Activated CD8-positive, alpha-beta memory T cell treated with anti-CD3 and anti-CD28 coated beads, Interleukin-2, amount 10 ng/mL, durations not matched to agents 7 days and 5 days (primary cell): ENCODE data around the gene C2orf68. TPM values are rescaled to one million over a fixed set of nuclear protein-coding genes. Genes with fewer than 3 reads are reported as not detected.

Source experiments
- ATAC-seq: fragments of 150-1000 bp; cut with Tn5 transposase; one replicate; pipeline ENCODE4 v1.10.0; 2021; ENCODE audit warnings: moderate library complexity
- CTCF ChIA-PET: fragments of 350-600 bp; sonication (Branson Sonifier 250); formaldehyde crosslinking; loops from one replicate; lab custom pipeline; 2021; ENCODE audit warnings: antibody characterized with exemption; lab: Charles Lee
- DNase-seq: peaks from one replicate; pipeline ENCODE4 v3.0.0-alpha.2; 2020
- H3K27ac Mint-ChIP-seq: one replicate; pipeline ENCODE4 v1.8.0; 2021; ENCODE audit warnings: mild to moderate bottlenecking, mixed read lengths
- H3K27me3 Mint-ChIP-seq: one replicate; pipeline ENCODE4 v1.8.0; 2021; ENCODE audit warnings: mixed read lengths
- H3K36me3 Mint-ChIP-seq: one replicate; pipeline ENCODE4 v1.8.0; 2021; ENCODE audit warnings: mild to moderate bottlenecking, mixed read lengths
- H3K4me1 Mint-ChIP-seq: one replicate; pipeline ENCODE4 v1.8.0; 2021; ENCODE audit warnings: mixed read lengths
- H3K4me3 Mint-ChIP-seq: one replicate; pipeline ENCODE4 v1.8.0; 2021; ENCODE audit warnings: mild to moderate bottlenecking, moderate library complexity, mixed read lengths
- H3K9me3 Mint-ChIP-seq: one replicate; pipeline ENCODE4 v1.8.0; 2022; ENCODE audit warnings: low read depth, mixed read lengths
- total RNA-seq, 2 experiments: library from RNA; stranded (reverse); gene quantifications; one replicate each; pipeline ENCODE4 v1.2.3, GENCODE V29; 2021

Gene C2orf68
- total RNA-seq, 2 experiments from 2014 or later = 47.3 to 47.9 TPM

DNA sequence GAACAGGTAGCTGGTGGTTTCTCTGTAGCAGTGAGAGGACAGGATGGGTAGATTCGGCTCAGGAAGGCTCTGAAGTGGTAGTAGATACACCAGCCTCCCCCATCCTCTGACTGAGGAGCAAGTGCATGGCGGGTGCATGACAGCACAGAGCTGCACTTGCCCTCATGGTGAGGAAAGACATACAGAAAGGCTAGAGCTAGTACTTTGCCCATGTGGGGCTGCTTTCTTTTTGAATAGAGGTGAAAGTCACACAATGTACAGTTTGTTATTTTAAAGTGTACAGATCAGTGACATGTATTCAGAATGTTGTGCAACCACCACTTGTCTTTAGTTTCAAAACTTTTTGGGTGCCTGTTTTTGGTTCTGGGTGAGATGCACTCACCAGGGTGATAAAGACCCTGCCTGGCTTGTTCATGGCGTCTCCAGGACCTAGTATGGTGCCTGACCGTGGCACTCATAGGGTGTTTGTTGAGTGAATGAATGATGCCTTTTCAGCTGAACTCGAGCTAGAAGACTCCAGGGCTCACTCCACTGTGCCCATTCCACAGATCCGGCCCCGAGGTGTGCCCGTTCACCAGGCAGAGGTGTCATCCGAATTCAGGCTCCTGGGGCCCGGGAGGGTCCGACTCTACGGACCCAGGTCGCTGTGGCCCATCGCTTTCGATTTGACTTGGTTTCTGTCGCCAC lies 28.1 kb downstream of the C2orf68 start:
- CTCF ChIA-PET = interaction anchor here (1.0 to 1.7 kb wide), 5 partner anchors 9 to 53 kb away, joined by 3 to 5 read pairs (median 3); no protein-coding TSS in a partner anchor
- H3K27me3 Mint-ChIP-seq = no peaks in the 10 kb centered on the region
- ATAC-seq (peak; percentile 37), DNase-seq (peak; percentile 69)
- peaks cover 24% of the 10 kb centered on the region for H3K36me3 Mint-ChIP-seq
- peak overlapping the region; percentile 89 for H3K27ac Mint-ChIP-seq
- peaks cover 48% of the 10 kb centered on the region for H3K4me1 Mint-ChIP-seq
- H3K9me3 Mint-ChIP-seq = no peaks in the 10 kb centered on the region
- peak overlapping the region; percentile 89 for H3K4me3 Mint-ChIP-seq

DNA sequence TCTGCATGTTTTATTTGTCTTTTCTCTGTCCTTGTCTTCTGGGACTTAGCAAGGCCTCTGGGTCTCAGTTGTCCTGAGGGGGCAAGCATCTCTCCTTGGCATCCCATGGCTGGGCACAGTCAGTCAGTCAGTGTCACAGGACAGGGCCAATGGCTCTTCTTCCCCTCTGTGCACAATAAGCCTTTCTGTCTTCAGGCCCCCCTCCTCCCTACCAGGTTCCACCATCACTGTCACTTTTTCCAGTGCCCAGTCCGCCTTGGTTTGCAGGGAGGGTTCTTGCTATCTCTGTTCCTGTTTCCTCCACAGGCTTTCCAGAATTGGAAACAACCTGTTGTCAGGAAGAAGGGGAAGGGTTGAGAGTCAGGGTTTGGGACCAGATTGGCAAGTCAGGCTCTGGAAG lies 29.4 kb downstream of the C2orf68 start:
- peak overlapping the region; percentile 51 for H3K27ac Mint-ChIP-seq
- ATAC-seq = no peak

GRCh38 chr2:85580206-85580605 lies 31.7 kb downstream of the C2orf68 start:
- H3K27ac Mint-ChIP-seq = no peak overlapping the region

More for the DNA sequence above, 29.4 kb downstream of the C2orf68 start:
- Mint-ChIP-seq H3K27me3 (no peaks in the 10 kb centered on the region), H3K36me3 (peaks cover 25% of the 10 kb centered on the region), H3K4me1 (peaks cover 45% of the 10 kb centered on the region), H3K4me3 (no peak overlapping the region), H3K9me3 (no peaks in the 10 kb centered on the region)
- CTCF ChIA-PET = interaction anchor here (1.3 to 1.7 kb wide), 2 partner anchors 8 to 24 kb away, joined by 3 read pairs; no protein-coding TSS in a partner anchor
- DNase-seq = no peak

GRCh38 chr2:85579266-85579935 lies 32.5 kb downstream of the C2orf68 start:
- H3K36me3 Mint-ChIP-seq = peaks cover 25% of the 10 kb centered on the region
- peak overlapping the region; percentile 98 for H3K4me3 Mint-ChIP-seq
- DNase-seq (no peak), ATAC-seq (no peak)
- no peaks in the 10 kb centered on the region for H3K9me3 Mint-ChIP-seq
- peaks cover 30% of the 10 kb centered on the region for H3K4me1 Mint-ChIP-seq
- CTCF ChIA-PET = interaction anchor here (0.6 to 1.1 kb wide), 2 partner anchors 27 to 205 kb away, joined by 3 read pairs; no protein-coding TSS in a partner anchor
- no peaks in the 10 kb centered on the region for H3K27me3 Mint-ChIP-seq
- no peak overlapping the region for H3K27ac Mint-ChIP-seq

More at GRCh38 chr2:85580206-85580605, 31.7 kb downstream of the C2orf68 start:
- Mint-ChIP-seq H3K36me3 (peaks cover 25% of the 10 kb centered on the region), H3K9me3 (no peaks in the 10 kb centered on the region), H3K4me1 (peaks cover 35% of the 10 kb centered on the region), H3K4me3 (no peak overlapping the region), H3K27me3 (no peaks in the 10 kb centered on the region)
- ATAC-seq = no peak
- no peak for DNase-seq
- CTCF ChIA-PET = interaction anchor here (1.1 kb wide), 1 partner anchor 28 kb away, joined by 3 read pairs; no protein-coding TSS in a partner anchor

GRCh38 chr2:85578243-85579180 lies 33.4 kb downstream of the C2orf68 start:
- H3K4me1 Mint-ChIP-seq = peaks cover 25% of the 10 kb centered on the region
- DNase-seq (peak; percentile 49), ATAC-seq (peak; percentile 25)

GRCh38 chr2:85577386-85578242 lies 34.3 kb downstream of the C2orf68 start, which contains the start of gene VAMP8:
Gene VAMP8, plus strand, starts transcription at chr2:85577586. Its CDS starts 61 bp downstream, at chr2:85577647.
- DNase-seq (peak; percentile 78), ATAC-seq (peak; percentile 90)
- Mint-ChIP-seq H3K27me3 (peaks cover 2% of the 10 kb centered on the region), H3K27ac (peak within 1 kb of the TSS; percentile 85), H3K4me3 (peak within 1 kb of the TSS; percentile 98), H3K9me3 (no peaks in the 10 kb centered on the region), H3K4me1 (peaks cover 21% of the 10 kb centered on the region), H3K36me3 (peaks cover 17% of the 10 kb centered on the region)
- CTCF ChIA-PET = interaction anchor here (0.7 to 1.2 kb wide), 6 partner anchors 13 to 927 kb away, joined by 3 to 4 read pairs (median 3); partner anchors contain the start of gene GGCX

More at GRCh38 chr2:85578243-85579180, 33.4 kb downstream of the C2orf68 start:
- H3K36me3 Mint-ChIP-seq = peaks cover 21% of the 10 kb centered on the region
- no peaks in the 10 kb centered on the region for H3K9me3 Mint-ChIP-seq
- H3K4me3 Mint-ChIP-seq = peak overlapping the region; percentile 98
- H3K27ac Mint-ChIP-seq = peak overlapping the region; percentile 85
- CTCF ChIA-PET = interaction anchor here (0.6 to 1.2 kb wide), 4 partner anchors 13 to 204 kb away, joined by 3 read pairs; partner anchors contain the start of gene GGCX
- H3K27me3 Mint-ChIP-seq = no peaks in the 10 kb centered on the region

DNA sequence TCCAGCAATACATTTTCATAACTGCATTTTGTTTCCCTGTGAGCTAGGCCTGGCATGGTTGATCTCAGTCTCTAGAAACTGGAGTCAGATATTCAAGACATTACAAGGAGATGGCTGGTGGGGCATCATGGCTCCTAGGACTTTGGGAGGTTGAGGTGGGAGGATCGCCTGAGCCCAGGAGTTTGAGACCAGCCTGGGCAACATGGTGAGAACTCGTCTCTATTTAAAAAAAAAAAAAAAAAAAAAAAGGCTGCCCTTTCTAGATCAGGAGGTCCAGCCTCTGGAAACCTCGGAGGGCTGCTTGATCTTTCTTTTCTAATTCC lies 34.8 kb downstream of the C2orf68 start:
- H3K9me3 Mint-ChIP-seq = no peaks in the 10 kb centered on the region
- peaks cover 14% of the 10 kb centered on the region for H3K36me3 Mint-ChIP-seq
- CTCF ChIA-PET = interaction anchor here (0.7 to 1.2 kb wide), 4 partner anchors 23 to 926 kb away, joined by 3 to 4 read pairs (median 4); no protein-coding TSS in a partner anchor
- H3K4me1 Mint-ChIP-seq = peaks cover 21% of the 10 kb centered on the region
- peak overlapping the region; percentile 85 for H3K27ac Mint-ChIP-seq
- H3K27me3 Mint-ChIP-seq = peaks cover 5% of the 10 kb centered on the region
- H3K4me3 Mint-ChIP-seq = peak overlapping the region; percentile 98
- ATAC-seq (no peak), DNase-seq (no peak)

DNA sequence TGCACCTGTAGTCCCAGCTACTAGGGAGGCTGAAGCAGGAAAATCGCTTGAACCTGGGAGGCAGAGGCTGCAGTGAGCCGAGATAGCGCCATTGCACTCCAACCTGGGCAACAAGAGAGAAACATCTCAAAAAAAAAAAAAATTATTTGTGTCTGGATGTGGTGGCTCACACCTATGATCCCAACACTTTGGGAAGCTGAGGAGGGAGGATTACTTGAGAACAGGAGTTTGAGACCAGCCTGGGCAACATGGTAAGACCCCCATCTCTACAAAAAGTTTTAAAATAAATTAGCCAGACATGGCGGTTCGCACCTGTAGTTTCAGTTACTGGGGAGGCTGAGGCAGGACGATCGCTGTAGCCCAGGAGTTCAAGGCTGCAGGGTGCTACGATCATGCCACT lies 36.1 kb downstream of the C2orf68 start:
- Mint-ChIP-seq H3K4me1 (peaks cover 21% of the 10 kb centered on the region), H3K27me3 (peaks cover 11% of the 10 kb centered on the region), H3K9me3 (no peaks in the 10 kb centered on the region), H3K4me3 (no peak overlapping the region), H3K27ac (no peak overlapping the region), H3K36me3 (peaks cover 7% of the 10 kb centered on the region)
- DNase-seq (no peak), ATAC-seq (no peak)
- CTCF ChIA-PET = interaction anchor here (0.7 to 1.0 kb wide), 3 partner anchors 19 to 190 kb away, joined by 3 to 4 read pairs (median 3); no protein-coding TSS in a partner anchor

DNA sequence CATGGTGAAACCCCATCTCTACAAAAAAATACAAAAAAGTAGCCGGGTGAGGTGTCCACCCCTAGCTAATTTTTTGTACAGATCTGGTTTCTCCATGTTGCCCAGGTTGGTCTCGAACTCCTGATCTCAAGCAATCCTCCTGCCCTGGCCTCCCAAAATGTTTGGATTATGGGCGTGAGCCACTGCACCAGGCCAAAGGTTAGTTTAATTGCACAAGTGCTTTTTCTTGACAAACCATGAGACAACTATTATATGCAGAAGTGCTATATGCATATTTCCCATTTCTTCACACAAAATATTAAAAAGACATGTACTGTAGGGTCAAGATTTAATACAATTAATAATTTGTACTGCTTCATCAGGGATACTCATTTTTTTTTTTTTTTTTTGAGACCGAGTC lies 45.6 kb downstream of the C2orf68 start:
- H3K9me3 Mint-ChIP-seq = no peaks in the 10 kb centered on the region

GRCh38 chr2:85564144-85564563 lies 47.7 kb downstream of the C2orf68 start:
- Mint-ChIP-seq H3K36me3 (no peaks in the 10 kb centered on the region), H3K4me1 (peaks cover 24% of the 10 kb centered on the region), H3K27me3 (no peaks in the 10 kb centered on the region), H3K27ac (no peak overlapping the region), H3K9me3 (no peaks in the 10 kb centered on the region), H3K4me3 (no peak overlapping the region)
- DNase-seq = no peak
- CTCF ChIA-PET = interaction anchor here (0.7 kb wide), 1 partner anchor 172 kb away, joined by 3 read pairs; no protein-coding TSS in a partner anchor
- ATAC-seq = no peak

More for the DNA sequence above, 45.6 kb downstream of the C2orf68 start:
- H3K27ac Mint-ChIP-seq = no peak overlapping the region
- no peak overlapping the region for H3K4me3 Mint-ChIP-seq
- CTCF ChIA-PET = interaction anchor here (0.9 to 1.3 kb wide), 3 partner anchors 26 to 147 kb away, joined by 3 read pairs; no protein-coding TSS in a partner anchor
- peaks cover 10% of the 10 kb centered on the region for H3K4me1 Mint-ChIP-seq
- H3K27me3 Mint-ChIP-seq = peaks cover 13% of the 10 kb centered on the region
- DNase-seq (no peak), ATAC-seq (no peak)
- no peaks in the 10 kb centered on the region for H3K36me3 Mint-ChIP-seq

DNA sequence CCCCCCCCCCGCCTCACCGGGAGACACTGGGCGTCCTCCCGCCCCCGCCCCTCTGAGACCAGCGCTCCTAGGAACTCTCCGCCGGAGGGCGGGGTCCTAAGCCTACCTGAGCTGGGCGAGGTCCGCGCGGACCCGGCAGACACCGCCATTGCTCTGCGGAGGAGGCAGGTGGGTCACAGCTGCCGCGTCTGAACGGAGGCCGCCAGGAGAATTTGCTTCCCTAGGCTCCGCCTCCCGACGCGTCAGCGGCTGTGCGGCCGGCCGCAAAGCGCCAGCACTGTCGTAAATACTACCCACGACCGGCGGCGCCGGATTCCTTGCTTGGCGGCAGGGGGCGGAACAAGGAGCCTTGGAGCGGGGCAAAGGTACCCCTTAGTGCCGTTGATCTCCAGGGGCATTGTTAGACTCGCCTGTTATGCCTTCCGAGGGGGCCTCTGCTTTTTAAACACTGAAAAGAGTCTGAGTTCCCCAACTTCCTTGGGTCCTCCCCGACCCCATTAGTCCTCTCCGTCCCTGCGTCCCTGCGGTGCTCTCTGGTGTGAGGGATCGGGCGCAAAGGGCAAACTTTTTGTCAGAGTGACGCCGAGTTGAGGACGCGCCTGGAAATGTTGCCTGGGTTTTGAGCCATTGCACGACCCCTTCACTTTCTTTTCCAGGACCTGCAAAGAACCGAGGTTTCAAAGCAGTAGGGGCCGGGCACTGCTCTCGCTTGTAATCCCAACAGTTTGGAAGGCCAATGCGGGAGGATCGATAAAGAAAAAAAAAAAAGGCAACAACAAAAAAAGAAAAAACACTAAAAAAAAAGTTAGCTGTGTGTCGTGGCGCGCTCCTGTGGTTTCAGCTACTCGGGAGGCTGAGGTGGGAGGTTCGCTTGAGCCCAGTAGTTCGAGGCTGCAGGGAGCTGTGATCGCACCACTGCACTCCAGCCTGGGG lies 50.3 kb downstream of the C2orf68 start, which contains the start of gene GGCX:
GGCX (minus strand) TSS at position 214 of the 933 bp plus-strand sequence; CDS start at position 149, 65 bp downstream.
- H3K36me3 Mint-ChIP-seq = peaks cover 6% of the 10 kb centered on the region
- H3K9me3 Mint-ChIP-seq = no peaks in the 10 kb centered on the region
- peak within 1 kb of the TSS; percentile 97 for H3K27ac Mint-ChIP-seq
- DNase-seq (peak; percentile 97), ATAC-seq (peak; percentile 96)
- CTCF ChIA-PET = interaction anchor here (0.7 to 2.4 kb wide), 10 partner anchors 10 to 262 kb away, joined by 3 to 19 read pairs (median 4); partner anchors contain the start of genes SH2D6 and VAMP8
- H3K4me3 Mint-ChIP-seq = peak within 1 kb of the TSS; percentile 86
- no peaks in the 10 kb centered on the region for H3K27me3 Mint-ChIP-seq
- H3K4me1 Mint-ChIP-seq = peaks cover 32% of the 10 kb centered on the region
